Measurements from ENCODE around the gene TEAD1. TPM values are rescaled to one million over a fixed set of nuclear protein-coding genes. Genes with fewer than 3 reads are reported as not detected.

Gene TEAD1
- total and polyA plus RNA-seq, 10 of the 15 experiments (the other 5 are each of a cell fraction or from before 2014, with no cell fraction given), result 0.01 to 0.59 (median 0.04) TPM; not detected in 6

- no peak for TF ChIP-seq TAF1 (IDR thresholded peaks at IDR 0.05; ENCODE audit: borderline replicate concordance, low read depth, low read length)
- no peak for TF ChIP-seq IKZF2 (IDR thresholded peaks at IDR 0.05)
- no peak for TF ChIP-seq HDAC6 (IDR thresholded peaks at IDR 0.05; ENCODE audit: unreplicated experiment)
- TF ChIP-seq SUZ12 (IDR thresholded peaks at IDR 0.05; ENCODE audit: unreplicated experiment), result no peak
- no peak for TF ChIP-seq LARP7 (IDR thresholded peaks at IDR 0.05)
- TF ChIP-seq RBBP5 (conservative IDR thresholded peaks at IDR 0.05), result no peak
These were observed 197.6 kb downstream of the TEAD1 start (continued) for GRCh38 chr11:12871788-12872321.

GRCh38 chr11:12876340-12876739 lies 202.1 kb downstream of the TEAD1 start:
- WGBS (ENCODE audit: insufficient coverage, insufficient replicate concordance, low lambda C conversion rate, missing lambda C conversion rate), result 23% methylated on average over 5 of the region's 5 CpGs
- H3K9ac ChIP-seq (ENCODE audit: control insufficient read depth, insufficient read depth, low read length), result no peak overlapping the region
- H3K4me3 ChIP-seq, result no peak overlapping the region
- ChIA-PET CTCF (interaction anchor here (0.6 to 5.1 kb wide), 2 partner anchors 10 to 12 kb away, joined by 3 to 29 read pairs; no protein-coding TSS in a partner anchor), POLR2A (no interaction called here), SMC1A (ENCODE audit: uncharacterized antibody, unreplicated experiment) (no interaction called here), RAD21 (ENCODE audit: unreplicated experiment) (no interaction called here)
- H4K20me1 ChIP-seq (ENCODE audit: control insufficient read depth, insufficient read depth), result no peaks in the 10 kb centered on the region
- no peaks in the 10 kb centered on the region for H3K9me3 ChIP-seq (replicated peaks; ENCODE audit: control insufficient read depth, insufficient read depth, low read length)
- BruUV-seq (replicated peaks), result no TSS peak
- H3K27ac ChIP-seq (ENCODE audit: control insufficient read depth, insufficient read depth), result no peak overlapping the region
- H3K79me2 ChIP-seq (ENCODE audit: control insufficient read depth, insufficient read depth, low read length), result no peaks in the 10 kb centered on the region
- FAIRE-seq, result no peak
- in situ Hi-C loops (cut with MboI), result no loop called here
- H3K36me3 ChIP-seq (ENCODE audit: control insufficient read depth in 2 of 2, insufficient read depth in 2 of 2, low read length in 1 of 2), result no peaks in the 10 kb centered on the region
- no peaks in the 10 kb centered on the region for H3K4me1 ChIP-seq (ENCODE audit: control insufficient read depth, insufficient read depth, low read length)
- ATAC-seq, result no peak
- H3K4me2 ChIP-seq (ENCODE audit: control insufficient read depth, insufficient read depth), result no peak overlapping the region
- TF ChIP-seq NFYA (IDR thresholded peaks at IDR 0.05; ENCODE audit: borderline replicate concordance, low read depth, low read length) (no peak), BMI1 (IDR thresholded peaks at IDR 0.05; ENCODE audit: borderline replicate concordance) (no peak), USF1 (IDR thresholded peaks at IDR 0.05; ENCODE audit: borderline replicate concordance, extremely low read length, insufficient read depth, low read depth, low read length) (no peak), PKNOX1 (IDR thresholded peaks at IDR 0.05) (no peak), ZNF207 (IDR thresholded peaks at IDR 0.05; ENCODE audit: borderline replicate concordance) (no peak), ZNF24 (IDR thresholded peaks at IDR 0.05) (no peak), TBL1XR1 (IDR thresholded peaks at IDR 0.05; ENCODE audit: low read depth, low read length) (no peak), SRF (IDR thresholded peaks at IDR 0.05; ENCODE audit: low read depth in 2 of 2, low read length in 2 of 2) (no peak), SPI1 (IDR thresholded peaks at IDR 0.05; ENCODE audit: borderline replicate concordance, insufficient read depth, low read depth, low read length) (no peak), JUND (IDR thresholded peaks at IDR 0.05; ENCODE audit: low read depth, low read length) (no peak)
- no peak for DNase-seq (ENCODE audit: low read depth, low spot score)
- H2AFZ ChIP-seq (ENCODE audit: control insufficient read depth, low read depth, low read length), result no peak overlapping the region
- intact Hi-C loops (cut with micrococcal nuclease; ENCODE audit: unreplicated experiment), result no loop called here
- H3K27me3 ChIP-seq (replicated peaks in 1 of 2; ENCODE audit: control insufficient read depth in 2 of 2, insufficient read depth in 2 of 2, low read length in 1 of 2), result peaks cover 1 to 3% of the 10 kb centered on the region in 2 experiments; a peak in 2 of 4 replicates
